GM23338 (cell line): ENCODE data around the gene BLTP3A. TPM values are rescaled to one million over a fixed set of nuclear protein-coding genes. Genes with fewer than 3 reads are reported as not detected.

ENCODE experiments used
- ATAC-seq: fragments of 200-7000 bp; cut with Tn5 transposase; 3 replicates; pipeline ENCODE4 v1.9.1; 2020
- DNase-seq: peaks from one replicate; pipeline ENCODE4 v3.0.0-alpha.2; 2015; ENCODE audit warnings: low spot score
- H2AFZ ChIP-seq: fragments of 200-600 bp; sonication (generic); 2 replicates; pipeline ENCODE4 v1.8.0; 2016; ENCODE audit warnings: antibody characterized with exemption, mild to moderate bottlenecking, moderate library complexity
- H3F3A ChIP-seq: fragments of 200-600 bp; sonication (generic); replicated peaks from 2 replicates; pipeline ENCODE4 v1.8.0; 2017; ENCODE audit warnings: antibody characterized with exemption, mixed run types, low read depth
- H3K27ac ChIP-seq: fragments of 200-600 bp; sonication (generic); 2 replicates; pipeline ENCODE4 v1.6.1; 2016; ENCODE audit warnings: low read depth
- H3K27me3 ChIP-seq: fragments of 200-600 bp; sonication (generic); 2 replicates; pipeline ENCODE4 v1.8.0; 2016; ENCODE audit warnings: mild to moderate bottlenecking, mixed run types, moderate library complexity; ENCODE audit not compliant: insufficient read depth
- H3K36me3 ChIP-seq: fragments of 200-600 bp; sonication (generic); 2 replicates; pipeline ENCODE4 v1.8.0; 2016; ENCODE audit warnings: mild to moderate bottlenecking; ENCODE audit not compliant: insufficient read depth
- H3K4me1 ChIP-seq: fragments of 200-600 bp; sonication (generic); 2 replicates; pipeline ENCODE4 v1.8.0; 2016; ENCODE audit warnings: mild to moderate bottlenecking, moderate library complexity; ENCODE audit not compliant: insufficient read depth
- H3K4me2 ChIP-seq: fragments of 200-600 bp; sonication (generic); 2 replicates; pipeline ENCODE4 v1.7.1; 2017; ENCODE audit warnings: mixed run types
- H3K4me3 ChIP-seq: fragments of 200-600 bp; sonication (generic); 2 replicates; pipeline ENCODE4 v1.6.1; 2016; ENCODE audit warnings: mixed run types
- H3K79me2 ChIP-seq: fragments of 200-600 bp; sonication (generic); replicated peaks from 2 replicates; pipeline ENCODE4 v1.8.0; 2017; ENCODE audit warnings: mild to moderate bottlenecking; ENCODE audit not compliant: insufficient read depth
- H3K9me2 ChIP-seq: fragments of 200-600 bp; sonication (generic); 2 replicates; pipeline ENCODE4 v1.8.0; 2017; ENCODE audit not compliant: insufficient read depth
- H4K20me1 ChIP-seq: fragments of 200-600 bp; sonication (generic); replicated peaks from 2 replicates; pipeline ENCODE4 v1.8.0; 2017; ENCODE audit warnings: mild to moderate bottlenecking; ENCODE audit not compliant: insufficient read depth
- H3K27ac Mint-ChIP-seq: 2 replicates; pipeline ENCODE4 v1.8.0; 2020; ENCODE audit warnings: inconsistent platforms, mild to moderate bottlenecking, moderate library complexity, mixed read lengths
- H3K27me3 Mint-ChIP-seq: 3 replicates; pipeline ENCODE4 v1.8.0; 2022; ENCODE audit warnings: low read depth, mild to moderate bottlenecking, moderate library complexity, mixed read lengths, inconsistent platforms; ENCODE audit not compliant: insufficient read depth, poor library complexity
- H3K36me3 Mint-ChIP-seq: 3 replicates; pipeline ENCODE4 v1.8.0; 2021; ENCODE audit warnings: low read depth, mild to moderate bottlenecking, inconsistent platforms, moderate library complexity, mixed read lengths
- H3K4me1 Mint-ChIP-seq: 3 replicates; pipeline ENCODE4 v1.8.0; 2020; ENCODE audit warnings: mild to moderate bottlenecking, inconsistent platforms, mixed read lengths
- H3K4me3 Mint-ChIP-seq: 3 replicates; pipeline ENCODE4 v1.8.0; 2021; ENCODE audit warnings: moderate library complexity, mild to moderate bottlenecking, inconsistent platforms, mixed read lengths
- H3K9me3 Mint-ChIP-seq: 3 replicates; pipeline ENCODE4 v1.8.0; 2020; ENCODE audit warnings: moderate library complexity, mild to moderate bottlenecking, inconsistent platforms, mixed read lengths
- JUNB ChIP-seq: IDR thresholded peaks from one replicate; pipeline ENCODE4 v1.6.1; 2016; ENCODE audit warnings: antibody characterized with exemption; ENCODE audit not compliant: unreplicated experiment
- REST ChIP-seq: IDR thresholded peaks from one replicate; pipeline ENCODE4 v1.6.1; 2018; ENCODE audit warnings: antibody characterized with exemption; ENCODE audit not compliant: unreplicated experiment
- ZNF114 ChIP-seq: fragments of 250-450 bp; sonication (Bioruptor Pico); IDR thresholded peaks from 2 replicates; pipeline ENCODE4 v1.5.0; 2020; ENCODE audit warnings: mild to moderate bottlenecking, moderate library complexity
- ZNF331 ChIP-seq: fragments of 250-450 bp; sonication (Bioruptor Pico); IDR thresholded peaks from 2 replicates; pipeline ENCODE4 v1.5.0; 2020; ENCODE audit warnings: low read depth, mild to moderate bottlenecking, moderate library complexity
- polyA plus RNA-seq: library from polyadenylated mRNA; unstranded; fragments of >200 nt; fragmentation: Nextera tagmentation; extraction: Ambion mirVana; gene quantifications from 2 replicates; pipeline ENCODE4 v1.2.1, GENCODE V29; 2016
- total RNA-seq: library from RNA; depleted of rRNA; stranded (reverse); fragments of >200 nt; shearing (Covaris generic); gene quantifications from 2 replicates; pipeline ENCODE4 v1.2.3, GENCODE V29; 2014

Gene BLTP3A
- total and polyA plus RNA-seq, 2 experiments from 2014 or later, result 2.9 to 18.4 TPM

GRCh38 chr6:34819571-34820480 is 27.9 kb downstream of the BLTP3A start (continued):
- TF ChIP-seq REST (no peak), JUNB (no peak)

DNA sequence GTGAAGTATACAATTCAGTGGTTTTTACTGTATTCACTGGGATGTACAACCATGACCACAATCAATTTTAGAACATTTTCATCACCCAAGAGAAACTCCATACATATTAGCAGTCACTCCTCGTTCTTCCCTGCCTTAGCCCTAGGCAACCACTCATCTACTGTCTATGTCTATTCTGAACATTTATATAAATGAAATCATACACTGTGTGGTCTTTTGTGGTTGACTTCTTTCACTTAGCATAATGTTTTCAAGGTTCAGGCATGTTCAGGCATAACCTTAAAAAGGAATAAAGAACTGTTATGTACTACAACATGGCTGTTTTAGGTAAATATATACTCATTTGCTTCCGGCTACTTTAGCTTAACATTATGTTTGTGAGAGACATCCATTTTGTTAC is 37.3 kb downstream of the BLTP3A start:
- no peak for DNase-seq
- H3K36me3 Mint-ChIP-seq, result peaks cover 34% of the 10 kb centered on the region
- peaks cover 5% of the 10 kb centered on the region; the same call in 2 of the 3 replicates for H3K4me1 Mint-ChIP-seq
- H3K4me3 Mint-ChIP-seq, result no peak overlapping the region
- Histone ChIP-seq H3K9me2 (no peaks in the 10 kb centered on the region), H3K27me3 (no peaks in the 10 kb centered on the region), H3K36me3 (peaks cover 3% of the 10 kb centered on the region; the same call in 1 of the 2 replicates), H3K4me3 (no peak overlapping the region), H3K27ac (no peak overlapping the region), H3K4me1 (peaks cover 5% of the 10 kb centered on the region; the same call in 1 of the 2 replicates), H2AFZ (no peak overlapping the region), H3K4me2 (no peak overlapping the region), H3K79me2 (no peaks in the 10 kb centered on the region), H3F3A (no peaks in the 10 kb centered on the region; the same call in 1 of the 2 replicates), H4K20me1 (no peaks in the 10 kb centered on the region; the same call in 1 of the 2 replicates)
- no peak for ATAC-seq
- no peak overlapping the region for H3K27ac Mint-ChIP-seq
- TF ChIP-seq ZNF114 (no peak), ZNF331 (CRISPR knock-in tag) (no peak), REST (no peak)
- no peaks in the 10 kb centered on the region for H3K9me3 Mint-ChIP-seq
- H3K27me3 Mint-ChIP-seq, result no peaks in the 10 kb centered on the region
